NB4 (cell line): Measurements from ENCODE around the gene SNX14.

ENCODE experiments used
- DNase-seq: peaks from one replicate; pipeline ENCODE4 v3.0.0; 2010; ENCODE audit warnings: low read depth
- H3K4me3 ChIP-seq: one replicate; pipeline ENCODE4 v1.5.1; 2011; ENCODE audit warnings: mild to moderate bottlenecking, low read depth, low read length, moderate library complexity
- MYC ChIP-seq: IDR thresholded peaks from 2 replicates; pipeline ENCODE4 v1.6.1; 2011; ENCODE audit warnings: low read depth, low read length
- POLR2A ChIP-seq: IDR thresholded peaks from 2 replicates; pipeline ENCODE4 v1.6.1; 2011; ENCODE audit warnings: mild to moderate bottlenecking; ENCODE audit not compliant: insufficient read length; ENCODE audit errors: extremely low read depth
- TF ChIP-seq, protein P1 (sequence below): IDR thresholded peaks from one replicate; pipeline ENCODE4 v1.5.1; 2012; ENCODE audit warnings: low read depth, low read length
- TF ChIP-seq, protein P2 (sequence below): IDR thresholded peaks from 2 replicates; pipeline ENCODE4 v1.6.1; 2011; ENCODE audit warnings: low read depth, low read length

Gene SNX14

DNA sequence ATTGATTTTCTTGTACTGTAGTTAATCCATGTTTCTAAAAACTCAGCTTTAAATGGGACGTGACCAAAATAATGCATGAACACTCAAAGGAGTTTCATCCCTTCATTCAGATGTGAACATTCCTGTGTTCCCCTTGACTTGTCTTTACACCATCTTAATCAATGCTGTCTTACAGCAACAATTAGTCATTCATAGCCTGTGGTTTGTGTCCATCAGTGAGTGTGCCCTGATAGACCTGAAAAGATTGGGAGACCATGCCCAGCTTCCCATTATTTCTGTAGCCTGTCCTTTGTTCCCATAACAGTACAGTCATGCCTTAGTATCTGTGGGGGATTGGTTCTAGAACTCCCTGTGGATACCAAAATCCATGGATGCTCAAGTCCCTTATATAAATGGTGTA is 119.9 kb downstream of the SNX14 start:
- no peak overlapping the region for H3K4me3 ChIP-seq
- no peak for DNase-seq
- TF ChIP-seq, protein P1, sequence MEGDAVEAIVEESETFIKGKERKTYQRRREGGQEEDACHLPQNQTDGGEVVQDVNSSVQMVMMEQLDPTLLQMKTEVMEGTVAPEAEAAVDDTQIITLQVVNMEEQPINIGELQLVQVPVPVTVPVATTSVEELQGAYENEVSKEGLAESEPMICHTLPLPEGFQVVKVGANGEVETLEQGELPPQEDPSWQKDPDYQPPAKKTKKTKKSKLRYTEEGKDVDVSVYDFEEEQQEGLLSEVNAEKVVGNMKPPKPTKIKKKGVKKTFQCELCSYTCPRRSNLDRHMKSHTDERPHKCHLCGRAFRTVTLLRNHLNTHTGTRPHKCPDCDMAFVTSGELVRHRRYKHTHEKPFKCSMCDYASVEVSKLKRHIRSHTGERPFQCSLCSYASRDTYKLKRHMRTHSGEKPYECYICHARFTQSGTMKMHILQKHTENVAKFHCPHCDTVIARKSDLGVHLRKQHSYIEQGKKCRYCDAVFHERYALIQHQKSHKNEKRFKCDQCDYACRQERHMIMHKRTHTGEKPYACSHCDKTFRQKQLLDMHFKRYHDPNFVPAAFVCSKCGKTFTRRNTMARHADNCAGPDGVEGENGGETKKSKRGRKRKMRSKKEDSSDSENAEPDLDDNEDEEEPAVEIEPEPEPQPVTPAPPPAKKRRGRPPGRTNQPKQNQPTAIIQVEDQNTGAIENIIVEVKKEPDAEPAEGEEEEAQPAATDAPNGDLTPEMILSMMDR: no peak
- TF ChIP-seq, protein P2, sequence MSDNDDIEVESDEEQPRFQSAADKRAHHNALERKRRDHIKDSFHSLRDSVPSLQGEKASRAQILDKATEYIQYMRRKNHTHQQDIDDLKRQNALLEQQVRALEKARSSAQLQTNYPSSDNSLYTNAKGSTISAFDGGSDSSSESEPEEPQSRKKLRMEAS: no peak
- TF ChIP-seq POLR2A: no peak
- TF ChIP-seq MYC: no peak

DNA sequence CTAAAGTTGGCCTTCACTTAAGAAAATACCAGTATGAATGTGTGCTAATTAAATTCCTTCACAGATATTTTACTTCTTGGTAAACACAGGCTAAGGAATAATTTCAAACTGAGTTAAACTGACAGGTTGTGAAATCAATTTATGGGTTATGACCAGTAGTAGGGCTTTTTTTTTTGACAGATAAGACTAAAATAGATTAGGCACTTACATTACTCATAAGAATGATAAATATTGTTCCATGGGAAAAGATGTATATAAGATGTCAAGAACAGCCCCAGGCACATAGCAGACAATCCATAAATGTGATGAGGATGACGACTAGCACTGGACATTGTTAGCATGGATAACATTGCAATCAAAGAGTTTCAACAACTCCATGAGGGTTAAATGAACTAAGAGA is 120.9 kb downstream of the SNX14 start:
- DNase-seq: no peak
- TF ChIP-seq, protein P1: no peak
- TF ChIP-seq POLR2A (no peak), MYC (no peak)
- TF ChIP-seq, protein P2: no peak
- no peak overlapping the region for H3K4me3 ChIP-seq

DNA sequence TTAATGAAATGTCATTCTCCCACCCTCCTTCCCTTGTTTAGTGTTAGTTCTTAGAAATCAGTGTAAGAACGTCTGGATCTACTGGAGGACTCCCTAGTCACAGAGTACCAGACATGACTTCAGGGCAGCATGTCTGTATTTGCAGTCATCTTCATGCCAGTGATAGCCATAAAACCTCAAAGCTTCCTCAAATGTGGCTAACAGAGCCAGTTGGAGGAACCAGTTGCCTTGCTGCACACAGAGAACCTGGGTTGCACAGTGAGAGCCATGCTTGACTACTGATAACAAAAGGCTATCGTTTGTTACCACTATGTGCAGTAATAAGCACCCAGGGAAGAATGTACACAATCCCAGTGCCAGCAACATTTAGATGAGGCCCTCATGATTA is 123.6 kb downstream of the SNX14 start:
- H3K4me3 ChIP-seq: no peak overlapping the region
- peak; percentile 74 for DNase-seq
- TF ChIP-seq POLR2A: no peak
- TF ChIP-seq, protein P2: 0 out of 2 replicates have a peak, but pooled peaks have one; percentile 24

DNA sequence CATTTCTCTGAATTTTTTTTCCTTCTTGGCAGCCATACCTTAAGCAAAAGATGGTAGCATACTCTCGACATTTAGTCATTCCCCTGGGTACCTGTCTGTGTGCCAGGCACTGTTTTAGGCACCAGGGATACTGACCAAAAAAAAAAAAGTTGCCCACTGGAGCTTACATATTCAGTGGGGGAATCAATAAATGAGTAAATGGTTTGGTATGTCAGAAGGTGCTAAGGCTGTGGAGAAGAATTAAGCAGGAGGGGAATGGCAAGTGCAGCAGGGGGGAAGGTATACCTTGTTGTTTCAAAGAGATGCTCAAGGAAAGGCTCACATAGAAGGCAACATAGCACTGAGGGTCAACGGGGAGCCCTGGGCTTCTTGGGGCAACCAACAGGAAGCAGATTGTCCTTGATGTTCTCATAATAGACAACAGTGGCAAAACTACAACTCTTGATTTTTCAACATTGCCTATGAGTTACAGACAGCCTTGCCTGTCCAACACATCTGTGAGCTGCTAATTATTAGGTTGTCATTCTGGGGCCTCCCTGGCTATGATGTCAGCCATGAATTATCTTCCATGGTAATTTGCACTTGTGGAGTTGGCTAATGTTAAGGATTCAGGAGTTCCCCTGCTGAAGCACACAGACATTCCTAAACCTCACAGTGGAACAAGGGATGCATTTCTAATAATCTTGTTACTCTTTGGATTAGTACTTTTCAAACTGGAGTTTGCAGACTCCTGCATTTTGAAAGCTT is 124.2 kb downstream of the SNX14 start:
- no peak for DNase-seq
- H3K4me3 ChIP-seq: no peak overlapping the region
- TF ChIP-seq MYC: no peak
- TF ChIP-seq, protein P2: no peak
- no peak for TF ChIP-seq POLR2A
- TF ChIP-seq, protein P1: no peak

DNA sequence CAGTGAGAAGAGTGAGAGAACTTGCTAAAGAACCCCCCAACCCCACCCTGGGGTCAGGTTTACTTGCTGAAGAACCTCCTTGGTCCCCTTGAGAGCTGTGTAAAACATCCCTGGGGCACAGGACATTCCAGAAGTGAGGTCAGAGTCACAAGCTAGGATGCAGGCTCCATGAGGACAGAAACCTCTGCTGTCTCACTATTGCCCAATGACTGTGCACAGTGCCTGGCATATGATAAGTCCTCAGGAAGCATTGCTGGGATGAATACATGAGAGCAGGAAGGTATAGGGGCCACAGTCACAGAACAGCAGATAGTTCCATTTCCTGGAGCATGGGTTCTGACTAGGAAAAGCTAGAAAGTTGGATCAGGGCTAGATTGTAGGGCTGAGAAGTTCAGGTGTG is 125.3 kb downstream of the SNX14 start:
- TF ChIP-seq MYC (no peak), POLR2A (no peak)
- TF ChIP-seq, protein P1: no peak
- TF ChIP-seq, protein P2: no peak
- H3K4me3 ChIP-seq: no peak overlapping the region
- DNase-seq: no peak

DNA sequence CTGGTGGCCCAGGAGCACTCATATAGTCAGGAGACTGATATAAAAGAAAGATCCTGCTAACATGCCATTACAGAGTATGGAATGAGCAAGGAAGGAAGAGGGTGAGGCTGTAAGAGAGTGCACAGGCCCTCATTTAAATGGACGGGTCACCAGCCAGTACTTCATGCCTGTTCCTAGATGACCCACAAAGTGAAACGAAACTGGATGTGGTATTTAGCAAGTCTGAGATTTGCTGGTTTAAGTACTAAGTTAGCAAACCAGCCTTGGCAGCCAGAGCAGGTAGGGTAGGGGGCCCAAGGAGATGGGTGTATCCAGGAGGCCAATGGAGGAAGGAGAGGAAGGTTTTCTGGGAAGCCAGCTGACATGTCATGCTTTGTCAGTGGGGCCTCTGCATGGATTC is 127.9 kb downstream of the SNX14 start:
- no peak for DNase-seq
- H3K4me3 ChIP-seq: no peak overlapping the region
- TF ChIP-seq, protein P1: no peak
- TF ChIP-seq, protein P2: no peak
- TF ChIP-seq POLR2A: no peak
- no peak for TF ChIP-seq MYC
